Dendritic cell treated with granulocyte-macrophage colony-stimulating factor and Interleukin-4, amounts not matched to agents 40 ng/mL and 50 ng/mL, for 4 days (primary cell): ENCODE results near the gene COPG2.

Experiments
- H3K27ac Mint-ChIP-seq: one replicate; pipeline ENCODE4 v1.8.0; 2022; ENCODE audit warnings: mild to moderate bottlenecking, mixed read lengths
- H3K27me3 Mint-ChIP-seq: one replicate; pipeline ENCODE4 v1.8.0; 2022; ENCODE audit warnings: mild to moderate bottlenecking, mixed read lengths
- H3K36me3 Mint-ChIP-seq: one replicate; pipeline ENCODE4 v1.8.0; 2022; ENCODE audit warnings: low read depth, mixed read lengths
- H3K4me1 Mint-ChIP-seq: one replicate; pipeline ENCODE4 v1.8.0; 2022; ENCODE audit warnings: low read depth, mixed read lengths
- H3K4me3 Mint-ChIP-seq: one replicate; pipeline ENCODE4 v1.8.0; 2022; ENCODE audit warnings: mild to moderate bottlenecking, moderate library complexity, mixed read lengths
- H3K9me3 Mint-ChIP-seq: one replicate; pipeline ENCODE4 v1.8.0; 2022; ENCODE audit warnings: mixed read lengths
- intact Hi-C: fragments of 100-400 bp; cut with micrococcal nuclease; formaldehyde crosslinking; loops from one replicate; pipeline ENCODE4 v1.15.0; 2022

COPG2 gene

GRCh38 chr7:130673066-130673465 lies 4.5 kb upstream of the COPG2 start:
- intact Hi-C loops: no loop called here
- Mint-ChIP-seq H3K4me1 (peaks cover 22% of the 10 kb centered on the region), H3K27ac (no peak overlapping the region), H3K36me3 (peaks cover 6% of the 10 kb centered on the region), H3K9me3 (no peaks in the 10 kb centered on the region), H3K27me3 (no peaks in the 10 kb centered on the region), H3K4me3 (no peak overlapping the region)

- peaks cover 6% of the 10 kb centered on the region for H3K36me3 Mint-ChIP-seq
- H3K9me3 Mint-ChIP-seq: no peaks in the 10 kb centered on the region
Measured at GRCh38 chr7:130672146-130672545, 3.6 kb upstream of the COPG2 start.

GRCh38 chr7:130669085-130669700 lies 645 bp upstream of the COPG2 start:
- peak overlapping the region; percentile 92 for H3K4me3 Mint-ChIP-seq
- intact Hi-C loops: loop anchor here (2.0 kb wide), 1 partner anchor 464 kb away; the partner anchor contains the start of gene TMEM209
- H3K36me3 Mint-ChIP-seq: peaks cover 6% of the 10 kb centered on the region
- no peaks in the 10 kb centered on the region for H3K27me3 Mint-ChIP-seq
- H3K27ac Mint-ChIP-seq: peak overlapping the region; percentile 90
- H3K4me1 Mint-ChIP-seq: peaks cover 26% of the 10 kb centered on the region
- H3K9me3 Mint-ChIP-seq: no peaks in the 10 kb centered on the region

More at GRCh38 chr7:130672146-130672545, 3.6 kb upstream of the COPG2 start:
- Mint-ChIP-seq H3K4me3 (no peak overlapping the region), H3K27me3 (no peaks in the 10 kb centered on the region), H3K4me1 (peaks cover 26% of the 10 kb centered on the region), H3K27ac (no peak overlapping the region)
- intact Hi-C loops: no loop called here

- H3K27ac Mint-ChIP-seq: peak overlapping the region; percentile 90
- peaks cover 23% of the 10 kb centered on the region for H3K4me1 Mint-ChIP-seq
- H3K27me3 Mint-ChIP-seq: no peaks in the 10 kb centered on the region
- peak overlapping the region; percentile 75 for H3K4me3 Mint-ChIP-seq
- peaks cover 6% of the 10 kb centered on the region for H3K36me3 Mint-ChIP-seq
- H3K9me3 Mint-ChIP-seq: no peaks in the 10 kb centered on the region
- intact Hi-C loops: loop anchor here (2.0 kb wide), 1 partner anchor 463 kb away; the partner anchor contains the start of gene TMEM209
Measured at GRCh38 chr7:130667593-130668257, 823 bp downstream of the COPG2 start.

- H3K9me3 Mint-ChIP-seq: no peaks in the 10 kb centered on the region
- no peaks in the 10 kb centered on the region for H3K27me3 Mint-ChIP-seq
- no peak overlapping the region for H3K4me3 Mint-ChIP-seq
- no peaks in the 10 kb centered on the region for H3K4me1 Mint-ChIP-seq
- H3K36me3 Mint-ChIP-seq: peaks cover 30% of the 10 kb centered on the region
- H3K27ac Mint-ChIP-seq: no peak overlapping the region
- intact Hi-C loops: no loop called here
Measured at GRCh38 chr7:130662426-130662825, 6.1 kb downstream of the COPG2 start.

- Mint-ChIP-seq H3K27me3 (no peaks in the 10 kb centered on the region), H3K4me1 (peaks cover 18% of the 10 kb centered on the region), H3K4me3 (no peak overlapping the region), H3K27ac (no peak overlapping the region), H3K9me3 (peaks cover 1% of the 10 kb centered on the region), H3K36me3 (peaks cover 24% of the 10 kb centered on the region)
- intact Hi-C loops: loop anchor here (10.0 kb wide), 1 partner anchor 110 kb away; no protein-coding TSS in a partner anchor
Measured at GRCh38 chr7:130655286-130655685, 13.3 kb downstream of the COPG2 start.

- H3K27ac Mint-ChIP-seq: no peak overlapping the region
- peaks cover 18% of the 10 kb centered on the region for H3K4me1 Mint-ChIP-seq
- H3K4me3 Mint-ChIP-seq: no peak overlapping the region
- H3K9me3 Mint-ChIP-seq: peaks cover 5% of the 10 kb centered on the region
- intact Hi-C loops: loop anchor here (10.0 kb wide), 1 partner anchor 110 kb away; no protein-coding TSS in a partner anchor
- H3K36me3 Mint-ChIP-seq: peaks cover 24% of the 10 kb centered on the region
- no peaks in the 10 kb centered on the region for H3K27me3 Mint-ChIP-seq
Measured at GRCh38 chr7:130654850-130655249, 13.7 kb downstream of the COPG2 start.

GRCh38 chr7:130650611-130651120 lies 17.9 kb downstream of the COPG2 start:
- Mint-ChIP-seq H3K4me3 (no peak overlapping the region), H3K9me3 (peaks cover 35% of the 10 kb centered on the region), H3K27me3 (no peaks in the 10 kb centered on the region), H3K27ac (no peak overlapping the region), H3K4me1 (peaks cover 26% of the 10 kb centered on the region), H3K36me3 (peaks cover 56% of the 10 kb centered on the region)
- intact Hi-C loops: loop anchor here (10.0 kb wide), 1 partner anchor 114 kb away; no protein-coding TSS in a partner anchor

- H3K4me1 Mint-ChIP-seq: peaks cover 21% of the 10 kb centered on the region
- no peak overlapping the region for H3K4me3 Mint-ChIP-seq
- peaks cover 35% of the 10 kb centered on the region for H3K9me3 Mint-ChIP-seq
- peaks cover 68% of the 10 kb centered on the region for H3K36me3 Mint-ChIP-seq
- no peaks in the 10 kb centered on the region for H3K27me3 Mint-ChIP-seq
- intact Hi-C loops: no loop called here
- no peak overlapping the region for H3K27ac Mint-ChIP-seq
Measured at GRCh38 chr7:130649004-130649790, 19.4 kb downstream of the COPG2 start.

- peaks cover 35% of the 10 kb centered on the region for H3K9me3 Mint-ChIP-seq
- H3K27me3 Mint-ChIP-seq: no peaks in the 10 kb centered on the region
- peaks cover 15% of the 10 kb centered on the region for H3K4me1 Mint-ChIP-seq
- H3K4me3 Mint-ChIP-seq: no peak overlapping the region
- no peak overlapping the region for H3K27ac Mint-ChIP-seq
- H3K36me3 Mint-ChIP-seq: peaks cover 65% of the 10 kb centered on the region
- intact Hi-C loops: no loop called here
Measured at GRCh38 chr7:130648580-130648979, 20.0 kb downstream of the COPG2 start.

GRCh38 chr7:130642383-130642782 lies 26.2 kb downstream of the COPG2 start:
- peaks cover 16% of the 10 kb centered on the region for H3K4me1 Mint-ChIP-seq
- H3K9me3 Mint-ChIP-seq: peaks cover 44% of the 10 kb centered on the region
- peaks cover 56% of the 10 kb centered on the region for H3K36me3 Mint-ChIP-seq
- no peaks in the 10 kb centered on the region for H3K27me3 Mint-ChIP-seq
- peak overlapping the region; percentile 30 for H3K27ac Mint-ChIP-seq
- H3K4me3 Mint-ChIP-seq: no peak overlapping the region
- intact Hi-C loops: no loop called here

- H3K4me1 Mint-ChIP-seq: peaks cover 16% of the 10 kb centered on the region
- peaks cover 47% of the 10 kb centered on the region for H3K36me3 Mint-ChIP-seq
- peaks cover 47% of the 10 kb centered on the region for H3K9me3 Mint-ChIP-seq
- peak overlapping the region; percentile 30 for H3K27ac Mint-ChIP-seq
- no peak overlapping the region for H3K4me3 Mint-ChIP-seq
- intact Hi-C loops: no loop called here
- no peaks in the 10 kb centered on the region for H3K27me3 Mint-ChIP-seq
Measured at GRCh38 chr7:130641497-130641896, 27.1 kb downstream of the COPG2 start.

GRCh38 chr7:130641040-130641439 lies 27.5 kb downstream of the COPG2 start:
- Mint-ChIP-seq H3K36me3 (peaks cover 43% of the 10 kb centered on the region), H3K4me1 (peaks cover 16% of the 10 kb centered on the region), H3K27ac (peak overlapping the region; percentile 21), H3K27me3 (no peaks in the 10 kb centered on the region), H3K9me3 (peaks cover 47% of the 10 kb centered on the region), H3K4me3 (no peak overlapping the region)
- intact Hi-C loops: no loop called here

GRCh38 chr7:130639388-130639787 lies 29.2 kb downstream of the COPG2 start:
- Mint-ChIP-seq H3K9me3 (peaks cover 61% of the 10 kb centered on the region), H3K4me3 (no peak overlapping the region), H3K27me3 (no peaks in the 10 kb centered on the region), H3K27ac (no peak overlapping the region), H3K4me1 (peaks cover 16% of the 10 kb centered on the region), H3K36me3 (peaks cover 27% of the 10 kb centered on the region)
- intact Hi-C loops: no loop called here
